DND-41 (cell line): ENCODE results near the gene ZBTB7B.

Experiments
- ATAC-seq: fragments of 200-7000 bp; cut with Tn5 transposase; 3 replicates; pipeline ENCODE4 v1.9.1; 2021; ENCODE audit warnings: low read depth; ENCODE audit not compliant: insufficient read depth
- DNase-seq: peaks from one replicate; pipeline ENCODE4 v3.0.0-alpha.2; 2020
- H2AFZ ChIP-seq: 2 replicates; pipeline ENCODE4 v1.6.0; 2012; ENCODE audit warnings: low read depth, low read length
- H3K27ac ChIP-seq: 2 replicates; pipeline ENCODE4 v1.5.1; 2012; ENCODE audit warnings: low read length, inconsistent platforms
- H3K27me3 ChIP-seq: fragments of 200-600 bp; sonication (generic); 2 replicates; pipeline ENCODE4 v1.6.0; 2012; ENCODE audit warnings: low read length, mild to moderate bottlenecking, inconsistent platforms; ENCODE audit not compliant: insufficient read depth, poor library complexity
- H3K36me3 ChIP-seq: 2 replicates; pipeline ENCODE4 v1.5.1; 2012; ENCODE audit warnings: low read length, inconsistent platforms; ENCODE audit not compliant: insufficient read depth
- H3K4me1 ChIP-seq: 2 replicates; pipeline ENCODE4 v1.5.1; 2012; ENCODE audit warnings: mild to moderate bottlenecking, low read length; ENCODE audit not compliant: insufficient read depth
- H3K4me2 ChIP-seq: 2 replicates; pipeline ENCODE4 v1.6.0; 2012; ENCODE audit warnings: mild to moderate bottlenecking, moderate library complexity, low read length, inconsistent platforms; ENCODE audit not compliant: insufficient read depth
- H3K4me3 ChIP-seq, 2 experiments: fragments of 200-600 bp in 1 of 2; shearing (Covaris generic) in 1 of 2; 2 replicates each; pipeline ENCODE4 v1.5.1; 2012 to 2016; ENCODE audit warnings: inconsistent platforms in 2 of 2, low read length in 2 of 2, mild to moderate bottlenecking in 2 of 2, low read depth in 1 of 2, moderate library complexity in 1 of 2
- H3K79me2 ChIP-seq: 2 replicates; pipeline ENCODE4 v1.6.0; 2012; ENCODE audit warnings: low read length, inconsistent platforms; ENCODE audit not compliant: insufficient read depth
- H3K9ac ChIP-seq: 2 replicates; pipeline ENCODE4 v1.6.0; 2012; ENCODE audit warnings: low read depth, mild to moderate bottlenecking, inconsistent platforms, low read length, moderate library complexity
- H3K9me3 ChIP-seq: 2 replicates; pipeline ENCODE4 v1.5.1; 2012; ENCODE audit warnings: low read length, moderate library complexity, mild to moderate bottlenecking, inconsistent platforms; ENCODE audit not compliant: insufficient read depth, severe bottlenecking
- H4K20me1 ChIP-seq: 2 replicates; pipeline ENCODE4 v1.6.0; 2012; ENCODE audit warnings: low read length; ENCODE audit not compliant: insufficient read depth
- CTCF ChIP-seq: IDR thresholded peaks from 2 replicates; pipeline ENCODE4 v1.5.1; 2012; ENCODE audit warnings: borderline replicate concordance, low read length, moderate library complexity, mild to moderate bottlenecking; ENCODE audit not compliant: poor library complexity, severe bottlenecking; ENCODE audit errors: extremely low read depth
- EZH2 ChIP-seq: IDR thresholded peaks from 3 replicates; pipeline ENCODE4 v1.6.1; 2012; ENCODE audit warnings: borderline replicate concordance, low read depth, mild to moderate bottlenecking, moderate library complexity, low read length, inconsistent platforms; ENCODE audit not compliant: severe bottlenecking

The ZBTB7B gene

DNA sequence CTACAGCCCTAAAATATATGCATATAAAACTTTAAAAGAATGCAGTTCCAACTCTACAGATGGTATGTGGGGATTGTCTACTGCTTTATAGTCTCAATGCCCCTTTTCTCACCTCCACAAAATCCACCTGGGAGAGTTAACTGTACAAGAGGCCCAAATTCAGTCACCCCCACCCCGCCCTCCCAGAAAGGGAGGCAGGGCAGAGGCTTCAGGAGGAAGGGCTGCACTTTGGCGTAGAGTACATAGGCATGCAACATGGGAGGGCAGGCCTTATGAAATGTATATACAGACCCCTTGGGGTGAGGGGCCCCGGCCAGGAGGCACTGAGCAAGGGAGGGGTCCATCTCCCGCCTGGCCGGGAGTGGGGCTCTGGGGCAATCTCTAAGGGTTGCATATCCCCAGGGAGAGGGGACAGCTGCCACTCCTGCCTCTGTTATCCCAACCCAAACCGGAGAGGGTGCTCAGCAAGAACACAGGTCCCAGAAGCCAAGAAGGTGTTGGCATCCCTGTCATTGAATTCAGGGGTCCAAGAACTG, 39.7 kb upstream of the ZBTB7B start:
- Histone ChIP-seq H3K27ac (peak overlapping the region; percentile 99), H3K27me3 (no peaks in the 10 kb centered on the region), H3K4me3 (peak overlapping the region; percentile 86 to 89), H3K9me3 (no peaks in the 10 kb centered on the region), H3K9ac (peak overlapping the region; percentile 97), H2AFZ (no peak overlapping the region), H3K79me2 (peaks cover 39% of the 10 kb centered on the region), H4K20me1 (peaks cover 22% of the 10 kb centered on the region; the same call in 1 of the 2 replicates), H3K36me3 (peaks cover 65% of the 10 kb centered on the region), H3K4me2 (peak overlapping the region; percentile 84), H3K4me1 (peaks cover 39% of the 10 kb centered on the region)
- TF ChIP-seq CTCF (no peak), EZH2 (no peak)
- DNase-seq, result no peak
- ATAC-seq, result no peak

DNA sequence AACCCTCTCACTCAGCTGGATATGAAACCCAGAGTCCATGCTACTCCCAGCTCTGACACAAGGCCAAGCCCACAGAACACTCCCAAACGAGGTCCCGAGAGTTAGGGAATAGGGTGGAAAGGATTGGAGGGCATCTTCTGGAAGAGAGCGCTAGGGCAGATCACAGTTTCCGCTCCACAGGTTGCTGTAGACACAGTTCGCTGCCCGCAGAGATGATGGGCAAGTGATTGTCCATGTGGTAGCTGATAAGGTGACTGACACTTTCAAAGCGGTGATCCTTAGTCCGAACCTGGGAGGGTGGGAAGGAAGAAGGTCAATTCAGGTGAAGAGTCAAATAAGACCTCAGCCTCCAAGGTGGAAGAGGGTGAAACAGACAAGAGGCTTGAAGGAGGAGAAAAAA, 39.0 kb upstream of the ZBTB7B start:
- Histone ChIP-seq H3K9ac (peak overlapping the region; percentile 97; the same call in 1 of the 2 replicates), H3K36me3 (peaks cover 69% of the 10 kb centered on the region), H3K27ac (no peak overlapping the region), H2AFZ (no peak overlapping the region), H3K4me1 (peaks cover 39% of the 10 kb centered on the region), H3K4me2 (peak overlapping the region; percentile 84; the same call in 1 of the 2 replicates), H3K4me3 (no peak overlapping the region), H3K27me3 (no peaks in the 10 kb centered on the region), H3K79me2 (peaks cover 39% of the 10 kb centered on the region), H4K20me1 (peaks cover 23% of the 10 kb centered on the region; the same call in 1 of the 2 replicates), H3K9me3 (no peaks in the 10 kb centered on the region)
- no peak for ATAC-seq
- DNase-seq, result no peak
- TF ChIP-seq CTCF, result no peak
- no peak for TF ChIP-seq EZH2

- no peak overlapping the region for H3K4me2 ChIP-seq
- H3K9me3 ChIP-seq, result no peaks in the 10 kb centered on the region
- H3K9ac ChIP-seq, result no peak overlapping the region
- peaks cover 44% of the 10 kb centered on the region for H3K79me2 ChIP-seq
- H3K36me3 ChIP-seq, result peaks cover 69% of the 10 kb centered on the region
- peaks cover 23% of the 10 kb centered on the region for H4K20me1 ChIP-seq
- no peak overlapping the region for H2AFZ ChIP-seq
- no peak for TF ChIP-seq CTCF
- no peak for TF ChIP-seq EZH2
- peaks cover 35% of the 10 kb centered on the region for H3K4me1 ChIP-seq
- ATAC-seq (no peak), DNase-seq (no peak)
- H3K27ac ChIP-seq, result no peak overlapping the region
- H3K27me3 ChIP-seq, result no peaks in the 10 kb centered on the region
- H3K4me3 ChIP-seq, result no peak overlapping the region
These were observed 38.2 kb upstream of the ZBTB7B start for GRCh38 chr1:154964359-154964758.

DNA sequence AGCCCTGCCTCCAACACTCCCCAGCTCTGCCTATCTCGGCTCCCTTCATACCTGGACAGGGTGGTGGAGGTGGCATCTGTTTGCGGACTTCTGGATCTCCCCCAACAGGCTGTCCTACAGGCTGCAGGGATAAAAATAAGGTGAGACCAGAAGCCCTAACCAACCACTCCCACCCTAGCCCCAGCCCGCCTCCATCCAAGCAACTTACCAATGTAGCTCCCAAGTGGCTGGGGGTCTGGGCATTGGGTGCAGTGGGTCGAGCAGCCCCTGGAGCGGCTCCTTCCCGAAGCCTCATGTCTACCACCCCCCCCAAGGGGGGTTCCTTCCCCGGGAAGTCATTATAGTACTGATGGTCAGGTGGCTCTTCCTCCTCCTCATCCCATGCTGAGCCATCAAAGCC, 36.5 kb upstream of the ZBTB7B start:
- no peak for DNase-seq
- peaks cover 19% of the 10 kb centered on the region for H4K20me1 ChIP-seq
- H3K27ac ChIP-seq, result no peak overlapping the region
- no peak overlapping the region for H3K4me3 ChIP-seq
- no peak for TF ChIP-seq EZH2
- peaks cover 72% of the 10 kb centered on the region for H3K36me3 ChIP-seq
- H3K4me2 ChIP-seq, result no peak overlapping the region
- no peak for ATAC-seq
- no peaks in the 10 kb centered on the region for H3K9me3 ChIP-seq
- H2AFZ ChIP-seq, result no peak overlapping the region
- H3K27me3 ChIP-seq, result no peaks in the 10 kb centered on the region
- peaks cover 26% of the 10 kb centered on the region for H3K4me1 ChIP-seq
- peaks cover 46% of the 10 kb centered on the region for H3K79me2 ChIP-seq
- H3K9ac ChIP-seq, result no peak overlapping the region
